BE2C (cell line): Measurements from ENCODE around the gene KCNN3. TPM values are rescaled to one million over a fixed set of nuclear protein-coding genes. Genes with fewer than 3 reads are reported as not detected.
"Not testable (repeated sequence)": the region's sequence is repeated elsewhere in the genome, so short reads cannot be mapped to it uniquely, and the experiment has no call there.

ENCODE experiments used
- DNase-seq: peaks from one replicate; pipeline ENCODE4 v3.0.0-alpha.2; 2020
- H3K27me3 ChIP-seq: fragments of 250-450 bp; sonication (Bioruptor Pico); 2 replicates; pipeline ENCODE4 v1.5.1; 2020; ENCODE audit warnings: mild to moderate bottlenecking
- H3K36me3 ChIP-seq: fragments of 250-450 bp; sonication (Bioruptor Pico); 2 replicates; pipeline ENCODE4 v1.5.1; 2020; ENCODE audit warnings: mild to moderate bottlenecking
- H3K4me1 ChIP-seq: fragments of 250-450 bp; sonication (Bioruptor Pico); 2 replicates; pipeline ENCODE4 v1.5.1; 2020
- H3K4me3 ChIP-seq: 2 replicates; pipeline ENCODE4 v1.5.1; 2011; ENCODE audit warnings: low read depth, low read length
- H3K9me3 ChIP-seq: fragments of 250-450 bp; sonication (Bioruptor Pico); 2 replicates; pipeline ENCODE4 v1.5.1; 2020
- CTCF ChIP-seq: IDR thresholded peaks from 2 replicates; pipeline ENCODE4 v1.5.1; 2012; ENCODE audit warnings: mild to moderate bottlenecking, low read depth, low read length
- polyA plus RNA-seq: library from polyadenylated mRNA; unstranded; fragments of >200 nt; gene quantifications from one replicate; pipeline ENCODE4 v1.2.1, GENCODE V29; 2012; ENCODE audit warnings: low read depth, missing spikeins; ENCODE audit not compliant: insufficient read length, insufficient read depth

KCNN3 gene
- 0.31 TPM for polyA plus RNA-seq

GRCh38 chr1:154870115-154870571 lies at the start of gene KCNN3:
Gene KCNN3, minus strand, starts transcription at chr1:154870281. Its CDS starts 317 bp downstream, at chr1:154869964.
- no peaks in the 10 kb centered on the region for H3K36me3 ChIP-seq
- peak; percentile 97 for DNase-seq
- H3K27me3 ChIP-seq: peaks cover 5% of the 10 kb centered on the region
- H3K4me1 ChIP-seq: peaks cover 13% of the 10 kb centered on the region
- 0 out of 2 replicates have a peak, but pooled peaks have one; percentile 6 for TF ChIP-seq CTCF
- H3K9me3 ChIP-seq: no peaks in the 10 kb centered on the region
- H3K4me3 ChIP-seq: peak within 1 kb of the TSS; percentile 58

- no peak for DNase-seq
- H3K9me3 ChIP-seq: no peaks in the 10 kb centered on the region
Observed at GRCh38 chr1:154913273-154913672, 43.2 kb upstream of the KCNN3 start.

GRCh38 chr1:154912755-154913154 lies 42.7 kb upstream of the KCNN3 start:
- Histone ChIP-seq H3K4me1 (no peaks in the 10 kb centered on the region), H3K4me3 (no peak overlapping the region), H3K9me3 (no peaks in the 10 kb centered on the region), H3K27me3 (no peaks in the 10 kb centered on the region), H3K36me3 (no peaks in the 10 kb centered on the region)
- no peak for DNase-seq
- TF ChIP-seq CTCF: no peak

More at GRCh38 chr1:154913273-154913672, 43.2 kb upstream of the KCNN3 start:
- Histone ChIP-seq H3K4me3 (no peak overlapping the region), H3K4me1 (no peaks in the 10 kb centered on the region), H3K36me3 (no peaks in the 10 kb centered on the region), H3K27me3 (no peaks in the 10 kb centered on the region)
- no peak for TF ChIP-seq CTCF

DNA sequence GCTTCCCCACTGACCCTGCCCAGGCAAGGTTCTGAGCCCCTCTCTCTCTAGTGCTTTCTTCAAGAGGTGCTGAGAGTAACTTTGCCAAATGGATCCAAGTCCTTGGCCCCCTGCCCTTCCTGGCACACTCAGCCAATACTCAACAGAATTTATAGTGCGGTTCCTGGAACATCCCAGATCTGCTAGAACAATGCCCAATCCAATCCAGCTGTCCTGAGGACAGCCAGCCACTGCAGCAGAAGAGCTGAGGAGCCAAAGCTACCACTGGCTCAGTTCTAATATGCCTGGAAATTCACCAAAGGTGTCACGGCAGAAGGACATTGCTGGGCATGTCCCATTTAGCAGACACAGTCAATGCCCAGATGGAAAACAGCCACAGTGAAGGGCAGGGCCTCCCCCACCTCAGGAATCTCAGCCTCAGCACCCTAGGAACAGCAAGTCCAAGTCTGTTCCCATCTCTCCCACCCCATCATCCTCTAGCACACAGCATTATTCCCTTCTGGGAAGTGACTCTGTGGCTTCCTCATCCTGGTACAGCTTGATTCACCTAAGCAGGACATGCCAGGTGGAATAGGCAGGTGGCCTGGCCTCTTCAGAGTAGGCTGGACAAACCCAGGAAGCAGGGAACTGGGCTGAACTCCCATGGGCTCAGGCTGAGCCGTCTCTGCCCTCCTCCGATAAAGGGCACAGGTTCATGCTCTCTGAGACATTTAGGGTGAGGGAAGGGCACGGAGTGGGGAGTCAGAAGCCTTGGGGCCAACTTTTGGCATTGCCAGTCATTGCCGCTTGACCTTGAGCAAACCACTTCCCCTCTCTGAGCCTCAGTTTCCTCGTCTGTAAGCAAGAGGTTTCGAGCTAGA lies 41.8 kb upstream of the KCNN3 start:
- no peaks in the 10 kb centered on the region for H3K4me1 ChIP-seq
- no peaks in the 10 kb centered on the region for H3K27me3 ChIP-seq
- no peaks in the 10 kb centered on the region for H3K36me3 ChIP-seq
- H3K4me3 ChIP-seq: no peak overlapping the region
- no peak for DNase-seq
- H3K9me3 ChIP-seq: no peaks in the 10 kb centered on the region
- no peak for TF ChIP-seq CTCF

DNA sequence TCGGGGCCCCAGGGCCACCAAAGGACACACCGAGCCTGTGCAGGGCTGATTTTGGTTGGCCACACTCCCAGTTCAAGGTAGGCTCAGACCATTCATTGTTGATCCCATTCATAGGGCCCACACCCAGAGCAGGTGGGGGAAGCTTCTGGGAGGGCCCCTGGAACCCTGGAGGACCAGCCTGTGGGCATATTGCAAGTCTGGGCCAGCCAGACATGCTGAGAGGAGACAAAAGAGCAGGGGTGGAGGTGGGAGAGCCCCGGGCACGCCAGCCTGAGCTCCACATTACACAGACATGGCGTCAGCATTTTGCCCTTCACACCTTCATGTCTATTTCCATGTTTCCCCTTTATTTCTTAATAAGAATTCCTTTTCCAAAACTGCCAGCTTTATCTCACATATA lies 40.8 kb upstream of the KCNN3 start:
- Histone ChIP-seq H3K27me3 (no peaks in the 10 kb centered on the region), H3K4me1 (no peaks in the 10 kb centered on the region), H3K4me3 (no peak overlapping the region), H3K36me3 (no peaks in the 10 kb centered on the region), H3K9me3 (no peaks in the 10 kb centered on the region)
- no peak for DNase-seq
- TF ChIP-seq CTCF: no peak

- Histone ChIP-seq H3K9me3 (no peaks in the 10 kb centered on the region), H3K36me3 (no peaks in the 10 kb centered on the region), H3K27me3 (no peaks in the 10 kb centered on the region), H3K4me1 (no peaks in the 10 kb centered on the region), H3K4me3 (no peak overlapping the region)
- DNase-seq: no peak
- TF ChIP-seq CTCF: no peak
Observed at GRCh38 chr1:154908937-154909336, 38.9 kb upstream of the KCNN3 start.

DNA sequence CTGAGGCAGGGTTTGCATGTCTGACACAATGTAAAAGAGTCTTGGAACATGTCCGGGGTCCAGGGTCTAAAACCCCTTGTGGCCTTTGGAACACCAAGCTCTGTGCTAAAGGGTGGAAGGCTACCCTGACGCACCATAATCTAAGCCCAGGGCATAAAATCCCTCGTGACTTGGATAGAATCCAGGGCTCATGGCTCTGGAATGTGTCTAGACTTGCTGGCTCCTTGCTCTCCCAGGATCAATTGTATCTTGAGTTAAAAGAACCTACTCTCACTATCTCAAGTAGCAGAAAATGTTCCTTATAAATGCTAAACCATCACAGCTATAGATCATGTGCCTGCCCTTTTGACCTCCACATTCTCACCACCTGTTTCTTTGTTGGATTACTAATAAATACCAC lies 38.0 kb upstream of the KCNN3 start:
- H3K4me3 ChIP-seq, H3K27me3 ChIP-seq, H3K36me3 ChIP-seq, H3K4me1 ChIP-seq, DNase-seq, H3K9me3 ChIP-seq: not testable (repeated sequence)
